Endodermal cell (in vitro differentiated cells): ENCODE results near the gene POLR2L. TPM values are rescaled to one million over a fixed set of nuclear protein-coding genes. Genes with fewer than 3 reads are reported as not detected.

Experiments
- DNase-seq: peaks from one replicate; pipeline ENCODE4 v3.0.0-alpha.2; 2017
- H3K27ac ChIP-seq: 2 replicates; pipeline ENCODE4 v1.5.1; 2013; ENCODE audit warnings: mild to moderate bottlenecking, low read depth, low read length, moderate library complexity
- H3K27me3 ChIP-seq: 2 replicates; pipeline ENCODE4 v1.6.1; 2013; ENCODE audit warnings: mild to moderate bottlenecking, low read length, moderate library complexity; ENCODE audit not compliant: insufficient read depth, control insufficient read depth, poor library complexity, severe bottlenecking
- H3K36me3 ChIP-seq: 2 replicates; pipeline ENCODE4 v1.7.0; 2013; ENCODE audit warnings: mild to moderate bottlenecking, low read length, moderate library complexity; ENCODE audit not compliant: control insufficient read depth, insufficient read depth
- H3K4me1 ChIP-seq: one replicate; pipeline ENCODE4 v1.7.0; 2013; ENCODE audit warnings: low read length; ENCODE audit not compliant: control insufficient read depth, insufficient read depth
- H3K4me3 ChIP-seq: 2 replicates; pipeline ENCODE4 v1.5.1; 2013; ENCODE audit warnings: mild to moderate bottlenecking, low read length, moderate library complexity
- H3K9ac ChIP-seq: 2 replicates; pipeline ENCODE4 v1.6.1; 2013; ENCODE audit warnings: mild to moderate bottlenecking, low read length, moderate library complexity; ENCODE audit not compliant: poor library complexity, severe bottlenecking; ENCODE audit errors: extremely low read depth
- H3K9me3 ChIP-seq: 2 replicates; pipeline ENCODE4 v1.6.1; 2013; ENCODE audit warnings: mild to moderate bottlenecking, low read length, moderate library complexity; ENCODE audit not compliant: control insufficient read depth
- H3K27ac Mint-ChIP-seq: 2 replicates; pipeline ENCODE4 v1.8.0; 2020; ENCODE audit warnings: mixed read lengths
- H3K27me3 Mint-ChIP-seq: 2 replicates; pipeline ENCODE4 v1.8.0; 2021; ENCODE audit warnings: mild to moderate bottlenecking, mixed read lengths; ENCODE audit not compliant: insufficient read depth
- H3K36me3 Mint-ChIP-seq: 2 replicates; pipeline ENCODE4 v1.8.0; 2020; ENCODE audit warnings: low read depth, mixed read lengths
- H3K4me1 Mint-ChIP-seq: 2 replicates; pipeline ENCODE4 v1.8.0; 2020; ENCODE audit warnings: mixed read lengths
- H3K4me3 Mint-ChIP-seq: 2 replicates; pipeline ENCODE4 v1.8.0; 2020; ENCODE audit warnings: mild to moderate bottlenecking, moderate library complexity, mixed read lengths
- H3K9me3 Mint-ChIP-seq: 2 replicates; pipeline ENCODE4 v1.8.0; 2020; ENCODE audit warnings: mild to moderate bottlenecking, mixed read lengths
- WGBS, 2 experiments: methylation state at CpG; one replicate each; pipeline versions ENCODE4 v1.1.5 to v1.1.7; 2013; ENCODE audit warnings: missing lambda C conversion rate in 2 of 2, mixed read lengths in 1 of 2; ENCODE audit not compliant: insufficient coverage in 1 of 2, insufficient read length in 1 of 2; 5-methylcytosine and 5-hydroxymethylcytosine counted together
- total RNA-seq, 2 donors: library from RNA; stranded (reverse); fragmentation: NEBNext Ultra II Directional in 1 of 2; extraction: Animal tissue kit (Norgen Biotek cat#: 25700) in 1 of 2; gene quantifications; 2 replicates in 1 of 2; 3 replicates in 1 of 2; pipeline ENCODE4 v1.2.1, GENCODE V29; 2021
- TF ChIP-seq, protein P1 (sequence below): fragments of 200-600 bp; sonication (generic); conservative IDR thresholded peaks from 2 replicates; pipeline ENCODE4 v1.5.0; 2021; ENCODE audit warnings: antibody characterized with exemption, mild to moderate bottlenecking

POLR2L gene
- total RNA-seq, 2 donors from 2014 or later: 139 to 148 TPM

GRCh38 chr11:871472-871871, 29.1 kb upstream of the POLR2L start:
- H3K9ac ChIP-seq: no peak overlapping the region
- H3K9me3 Mint-ChIP-seq: no peaks in the 10 kb centered on the region
- TF ChIP-seq, protein P1, sequence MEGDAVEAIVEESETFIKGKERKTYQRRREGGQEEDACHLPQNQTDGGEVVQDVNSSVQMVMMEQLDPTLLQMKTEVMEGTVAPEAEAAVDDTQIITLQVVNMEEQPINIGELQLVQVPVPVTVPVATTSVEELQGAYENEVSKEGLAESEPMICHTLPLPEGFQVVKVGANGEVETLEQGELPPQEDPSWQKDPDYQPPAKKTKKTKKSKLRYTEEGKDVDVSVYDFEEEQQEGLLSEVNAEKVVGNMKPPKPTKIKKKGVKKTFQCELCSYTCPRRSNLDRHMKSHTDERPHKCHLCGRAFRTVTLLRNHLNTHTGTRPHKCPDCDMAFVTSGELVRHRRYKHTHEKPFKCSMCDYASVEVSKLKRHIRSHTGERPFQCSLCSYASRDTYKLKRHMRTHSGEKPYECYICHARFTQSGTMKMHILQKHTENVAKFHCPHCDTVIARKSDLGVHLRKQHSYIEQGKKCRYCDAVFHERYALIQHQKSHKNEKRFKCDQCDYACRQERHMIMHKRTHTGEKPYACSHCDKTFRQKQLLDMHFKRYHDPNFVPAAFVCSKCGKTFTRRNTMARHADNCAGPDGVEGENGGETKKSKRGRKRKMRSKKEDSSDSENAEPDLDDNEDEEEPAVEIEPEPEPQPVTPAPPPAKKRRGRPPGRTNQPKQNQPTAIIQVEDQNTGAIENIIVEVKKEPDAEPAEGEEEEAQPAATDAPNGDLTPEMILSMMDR: no peak
- no peak overlapping the region for H3K27ac ChIP-seq
- no peaks in the 10 kb centered on the region for H3K9me3 ChIP-seq
- H3K4me1 ChIP-seq: no peaks in the 10 kb centered on the region
- DNase-seq: no peak
- no peak overlapping the region for H3K4me3 ChIP-seq
- H3K36me3 ChIP-seq: peaks cover 4% of the 10 kb centered on the region
- WGBS, 2 experiments: 76 to 81% methylated on average over 5 to 9 of the region's 9 CpGs
- no peaks in the 10 kb centered on the region for H3K4me1 Mint-ChIP-seq
- H3K27ac Mint-ChIP-seq: no peak overlapping the region
- H3K4me3 Mint-ChIP-seq: no peak overlapping the region
- no peaks in the 10 kb centered on the region for H3K27me3 Mint-ChIP-seq
- H3K36me3 Mint-ChIP-seq: peaks cover 21% of the 10 kb centered on the region
- no peaks in the 10 kb centered on the region for H3K27me3 ChIP-seq

DNA sequence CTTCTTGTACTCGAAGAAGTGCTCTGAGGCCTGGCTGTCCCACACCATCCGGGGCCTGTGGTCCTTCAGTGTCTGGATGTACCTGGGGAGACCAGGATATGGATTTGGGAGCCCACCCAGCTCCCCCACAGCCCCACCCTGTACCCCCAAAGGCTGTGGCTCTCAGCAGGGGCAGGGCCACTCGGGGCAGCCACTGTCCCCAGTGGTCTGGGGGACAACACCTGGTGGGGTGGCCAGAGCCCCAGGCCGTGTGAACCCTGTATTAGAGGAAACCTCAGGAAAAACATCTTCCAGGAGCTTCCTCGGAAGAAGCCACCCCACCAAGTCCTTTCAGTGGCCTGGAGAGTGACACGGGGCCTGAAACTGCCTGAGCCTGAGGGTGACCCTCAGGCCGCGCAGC, 28.1 kb upstream of the POLR2L start:
- H3K4me3 ChIP-seq: no peak overlapping the region
- H3K27me3 Mint-ChIP-seq: no peaks in the 10 kb centered on the region
- H3K27ac ChIP-seq: no peak overlapping the region
- no peak overlapping the region for H3K4me3 Mint-ChIP-seq
- no peak overlapping the region for H3K9ac ChIP-seq
- no peaks in the 10 kb centered on the region for H3K9me3 Mint-ChIP-seq
- 87 to 91% methylated on average over 7 to 8 of the region's 8 CpGs for WGBS, 2 experiments
- TF ChIP-seq, protein P1: no peak
- no peak for DNase-seq
- H3K4me1 ChIP-seq: no peaks in the 10 kb centered on the region
- peaks cover 4% of the 10 kb centered on the region for H3K36me3 ChIP-seq
- no peaks in the 10 kb centered on the region for H3K27me3 ChIP-seq
- H3K27ac Mint-ChIP-seq: no peak overlapping the region
- H3K9me3 ChIP-seq: no peaks in the 10 kb centered on the region
- peaks cover 16% of the 10 kb centered on the region for H3K36me3 Mint-ChIP-seq
- no peaks in the 10 kb centered on the region for H3K4me1 Mint-ChIP-seq

GRCh38 chr11:870127-870413, 27.7 kb upstream of the POLR2L start:
- H3K36me3 ChIP-seq: peaks cover 4% of the 10 kb centered on the region
- H3K27me3 ChIP-seq: no peaks in the 10 kb centered on the region
- no peak for DNase-seq
- WGBS, 2 experiments: 62 to 76% methylated on average over 8 of the region's 8 CpGs
- H3K9me3 ChIP-seq: no peaks in the 10 kb centered on the region
- H3K36me3 Mint-ChIP-seq: peaks cover 12% of the 10 kb centered on the region
- H3K4me3 ChIP-seq: no peak overlapping the region
- no peaks in the 10 kb centered on the region for H3K4me1 ChIP-seq
- TF ChIP-seq, protein P1: peak; percentile 62
- H3K4me1 Mint-ChIP-seq: no peaks in the 10 kb centered on the region
- H3K9me3 Mint-ChIP-seq: no peaks in the 10 kb centered on the region
- no peak overlapping the region for H3K9ac ChIP-seq
- no peak overlapping the region for H3K4me3 Mint-ChIP-seq
- H3K27ac Mint-ChIP-seq: no peak overlapping the region
- no peaks in the 10 kb centered on the region for H3K27me3 Mint-ChIP-seq
- no peak overlapping the region for H3K27ac ChIP-seq
